HepG2 (cell line): Measurements from ENCODE around the gene SBK2. TPM values are rescaled to one million over a fixed set of nuclear protein-coding genes. Genes with fewer than 3 reads are reported as not detected.

Experiments used
- BRCA1 ChIP-seq: sonication (generic); formaldehyde crosslinking; IDR thresholded peaks from 2 replicates; pipeline ENCODE4 v1.4.0; 2020; ENCODE audit warnings: missing genetic modification reagents
- FUBP1 ChIP-seq: sonication (generic); formaldehyde crosslinking; IDR thresholded peaks from 2 replicates; pipeline ENCODE4 v1.5.1; 2020; ENCODE audit warnings: missing genetic modification reagents, mild to moderate bottlenecking, borderline replicate concordance
- JDP2 ChIP-seq: sonication (generic); formaldehyde crosslinking; IDR thresholded peaks from 2 replicates; pipeline ENCODE4 v1.8.1; 2022; ENCODE audit warnings: missing genetic modification reagents, borderline replicate concordance
- KDM5B ChIP-seq: sonication (generic); formaldehyde crosslinking; IDR thresholded peaks from 2 replicates; pipeline ENCODE4 v1.4.0; 2020; ENCODE audit warnings: missing genetic modification reagents, mild to moderate bottlenecking, borderline replicate concordance
- NR3C1 ChIP-seq: sonication (generic); formaldehyde crosslinking; IDR thresholded peaks from 2 replicates; pipeline ENCODE4 v1.4.0; 2020; ENCODE audit warnings: missing genetic modification reagents
- PAWR ChIP-seq: sonication (generic); formaldehyde crosslinking; IDR thresholded peaks from 2 replicates; pipeline ENCODE4 v1.4.0; 2020; ENCODE audit warnings: missing genetic modification reagents, mild to moderate bottlenecking, borderline replicate concordance
- PHB2 ChIP-seq: fragments of 450-650 bp; IDR thresholded peaks from 2 replicates; pipeline ENCODE4 v1.6.1; 2018; ENCODE audit not compliant: partially characterized antibody
- POLR2AphosphoS5 ChIP-seq: IDR thresholded peaks from 2 replicates; pipeline ENCODE4 v1.6.1; 2012; ENCODE audit warnings: low read depth, low read length
- RBM22 ChIP-seq: fragments of 200-400 bp; formaldehyde crosslinking; optimal IDR thresholded peaks from 2 replicates; pipeline ENCODE3; 2017; ENCODE audit warnings: mild to moderate bottlenecking, low read length, moderate library complexity
- SMC3 ChIP-seq: IDR thresholded peaks from 2 replicates; pipeline ENCODE4 v1.6.1; 2011; ENCODE audit warnings: low read length, improper control_type of control experiment
- SP1 ChIP-seq, 2 experiments: fragments of 450-650 bp in 1 of 2; sonication (generic) in 1 of 2; formaldehyde crosslinking in 1 of 2; IDR thresholded peaks; 2 replicates each; pipeline versions ENCODE4 v1.4.0 to v1.6.1; 2016 to 2020; ENCODE audit warnings: missing genetic modification reagents in 1 of 2
- STAG1 ChIP-seq: sonication (generic); formaldehyde crosslinking; IDR thresholded peaks from 2 replicates; pipeline ENCODE4 v1.4.0; 2020; ENCODE audit warnings: missing genetic modification reagents
- TBX2 ChIP-seq: sonication (generic); formaldehyde crosslinking; IDR thresholded peaks from 2 replicates; pipeline ENCODE4 v1.5.0; 2020; ENCODE audit warnings: missing genetic modification reagents, mild to moderate bottlenecking, borderline replicate concordance
- XRCC5 ChIP-seq: fragments of 200-400 bp; formaldehyde crosslinking; optimal IDR thresholded peaks from 2 replicates; pipeline ENCODE3; 2017; ENCODE audit warnings: mild to moderate bottlenecking, low read length
- ZNF431 ChIP-seq: sonication (generic); formaldehyde crosslinking; IDR thresholded peaks from 2 replicates; pipeline ENCODE4 v1.9.0; 2022; ENCODE audit warnings: missing genetic modification reagents, low read depth, mild to moderate bottlenecking, borderline replicate concordance
- ZNF790 ChIP-seq: sonication (generic); formaldehyde crosslinking; IDR thresholded peaks from 2 replicates; pipeline ENCODE4 v1.8.0; 2022; ENCODE audit warnings: missing genetic modification reagents, mild to moderate bottlenecking, borderline replicate concordance
- ZNF883 ChIP-seq: sonication (generic); formaldehyde crosslinking; IDR thresholded peaks from 2 replicates; pipeline ENCODE4 v1.5.1; 2020; ENCODE audit warnings: mild to moderate bottlenecking, missing genetic modification reagents; ENCODE audit errors: not compliant biosample characterization
- polyA plus RNA-seq, 8 experiments: library from polyadenylated mRNA; depleted of rRNA in 3 of 8; stranded (reverse) in 7 of 8; unstranded in 1 of 8; fragments of >200 nt; fragmentation: Illumina TruSeq in 4 of 8; extraction: Trizol in 4 of 8; gene quantifications; 2 replicates each; pipeline versions ENCODE4 v1.2.1 to v1.2.3, GENCODE V29; 2011 to 2016; ENCODE audit warnings: low read depth in 4 of 8, missing spikeins in 1 of 8, mixed read lengths in 1 of 8; ENCODE audit not compliant: insufficient read depth in 1 of 8
- total RNA-seq, 5 experiments: library from RNA; depleted of rRNA; stranded (reverse); fragments of >200 nt; fragmentation: Illumina TruSeq; extraction: Trizol; gene quantifications; 2 replicates each; pipeline ENCODE4 v1.2.3, GENCODE V29; 2016; ENCODE audit warnings: low read depth in 1 of 5

SBK2 gene
- total and polyA plus RNA-seq, 2 of the 13 experiments (the other 11 are each of a cell fraction or from before 2014, with no cell fraction given) = 0.24 TPM; not detected in 1

- TF ChIP-seq KDM5B (CRISPR knock-in tag) (no peak), ZNF431 (CRISPR knock-in tag) (no peak), FUBP1 (CRISPR knock-in tag) (no peak), JDP2 (CRISPR knock-in tag) (no peak), STAG1 (CRISPR knock-in tag) (0 out of 2 replicates have a peak, but pooled peaks have one; percentile 4), XRCC5 (no peak), NR3C1 (no peak), SMC3 (0 out of 2 replicates have a peak, but pooled peaks have one; percentile 11), SP1 (IDR thresholded peaks at IDR 0.05) (no peak), SP1 (CRISPR knock-in tag; IDR thresholded peaks at IDR 0.05) (no peak), POLR2AphosphoS5 (no peak), BRCA1 (CRISPR knock-in tag) (no peak), RBM22 (no peak), TBX2 (CRISPR knock-in tag) (no peak), PAWR (CRISPR knock-in tag) (no peak), PHB2 (no peak), ZNF790 (CRISPR knock-in tag) (no peak), ZNF883 (no peak)
- TF ChIP-seq, all 625 proteins: peak for 5
These were observed 8.7 kb downstream of the SBK2 start (continued) for GRCh38 chr19:55528030-55528803.
